ENCODE data around the gene CEP135. TPM values are rescaled to one million over a fixed set of nuclear protein-coding genes. Genes with fewer than 3 reads are reported as not detected.

Gene CEP135
- total RNA-seq, 3 donors from 2014 or later: 4.8 to 12.1 (median 8.5) TPM

- Histone ChIP-seq H3K4me1 (no peaks in the 10 kb centered on the region), H3K27me3 (no peaks in the 10 kb centered on the region), H3K27ac (no peak overlapping the region), H3K36me3 (no peaks in the 10 kb centered on the region), H3K9me3 (peaks cover 4 to 12% of the 10 kb centered on the region in 2 donors), H3K4me3 (no peak overlapping the region)
- TF ChIP-seq CTCF (IDR thresholded peaks at IDR 0.05): no peak
- TF ChIP-seq POLR2AphosphoS5 (IDR thresholded peaks at IDR 0.05): no peak
- no peak for TF ChIP-seq POLR2A (IDR thresholded peaks at IDR 0.05)
- DNase-seq (ENCODE audit: low spot score in 2 of 2): no peak
- intact Hi-C loops (cut with DNase I; ENCODE audit: low total_unique reads): no loop called here
These were observed 131.6 kb downstream of the CEP135 start for GRCh38 chr4:56080384-56080783.

GRCh38 chr4:56082829-56083228 is 134.1 kb downstream of the CEP135 start:
- no peak for DNase-seq (ENCODE audit: low spot score in 2 of 2)
- Histone ChIP-seq H3K27ac (no peak overlapping the region), H3K4me3 (no peak overlapping the region), H3K27me3 (no peaks in the 10 kb centered on the region), H3K4me1 (no peaks in the 10 kb centered on the region), H3K9me3 (peaks cover 0 to 4% of the 10 kb centered on the region in 2 donors), H3K36me3 (no peaks in the 10 kb centered on the region)
- TF ChIP-seq POLR2AphosphoS5 (IDR thresholded peaks at IDR 0.05): no peak
- no peak for TF ChIP-seq CTCF (IDR thresholded peaks at IDR 0.05)
- TF ChIP-seq POLR2A (IDR thresholded peaks at IDR 0.05): no peak
- intact Hi-C loops (cut with DNase I; ENCODE audit: low total_unique reads): no loop called here

Other genes with a start within 250 kb of the CEP135 start
- not detected for gene EXOC1L, start 129.2 kb upstream of the CEP135 start, total RNA-seq
- gene EXOC1, start 95.3 kb upstream of the CEP135 start, total RNA-seq: 10 to 100 TPM; 37.4 to 54.4 (median 45.6) TPM

Measured in breast epithelium (tissue), 4 donors.